ENCODE data around the gene FOLR1. TPM values are rescaled to one million over a fixed set of nuclear protein-coding genes. Genes with fewer than 3 reads are reported as not detected.

Gene FOLR1
- total and polyA plus RNA-seq, 9 of the 15 experiments (the other 6 are each of a cell fraction or from before 2014, with no cell fraction given), result 0.22 to 2.3 (median 1.0) TPM

GRCh38 chr11:72239313-72239848, 47.4 kb downstream of the FOLR1 start:
- Histone ChIP-seq H2AFZ (ENCODE audit: low read depth, low read length) (no peak overlapping the region), H3K36me3 (ENCODE audit: control insufficient read depth, insufficient read depth, low read length) (peaks cover 43% of the 10 kb centered on the region), H3K27me3 (ENCODE audit: control insufficient read depth in 2 of 2, insufficient read depth in 2 of 2, low read length in 2 of 2) (peaks cover 2% of the 10 kb centered on the region in 2 experiments; a peak in 3 of 5 replicates), H3K4me1 (replicated peaks in 1 of 2; ENCODE audit: control insufficient read depth in 2 of 2, insufficient read depth in 2 of 2, low read length in 2 of 2) (peaks cover 0 to 31% of the 10 kb centered on the region in 2 experiments; a peak in 2 of 5 replicates), H3K4me3 (no peak overlapping the region), H4K20me1 (replicated peaks; ENCODE audit: control insufficient read depth, insufficient read depth, low read length) (no peaks in the 10 kb centered on the region), H3K79me2 (ENCODE audit: control insufficient read depth, insufficient read depth, low read length) (no peaks in the 10 kb centered on the region), H3K9me1 (ENCODE audit: control insufficient read depth, insufficient read depth, low read length) (no peaks in the 10 kb centered on the region), H3K27ac (ENCODE audit: extremely low read depth, low read depth, low read length) (no peak overlapping the region), H3K9me3 (replicated peaks; ENCODE audit: control insufficient read depth, insufficient read depth, low read depth, low read length) (no peaks in the 10 kb centered on the region), H3K4me2 (ENCODE audit: insufficient read depth, low read length) (no peak overlapping the region), H3K9ac (ENCODE audit: insufficient read depth in 1 of 2, low read depth in 2 of 2, low read length in 2 of 2) (no peak overlapping the region)
- no TSS peak for BruUV-seq (replicated peaks)
- 65% methylated on average over 11 of the region's 25 CpGs for WGBS (ENCODE audit: insufficient coverage, low coverage, missing lambda C conversion rate)
- FAIRE-seq (no peak), ATAC-seq (no peak; the same call in 2 of the 3 replicates), DNase-seq (ENCODE audit: extremely low read depth in 1 of 4, low spot score in 3 of 4) (no peak)
- intact Hi-C loops (cut with micrococcal nuclease) (loop anchor here (5.0 kb wide), 2 partner anchors 57 to 193 kb away; partner anchors contain the start of gene CLPB), in situ Hi-C loops (cut with MboI) (no loop called here)
- ChIA-PET CTCF (ENCODE audit: low intra/inter-chr PET ratio) (interaction anchor here (1.1 kb wide), 1 partner anchor 214 kb away, joined by 3 read pairs; no protein-coding TSS in a partner anchor), POLR2A (interaction anchor here (0.6 kb wide), 2 partner anchors 9 to 50 kb away, joined by 3 to 4 read pairs; no protein-coding TSS in a partner anchor)
- TF ChIP-seq POLR2A (conservative IDR thresholded peaks at IDR 0.05) (peak; percentile 59), ERF (CRISPR knock-in tag; IDR thresholded peaks at IDR 0.05) (no peak), CCNT2 (IDR thresholded peaks at IDR 0.05; ENCODE audit: borderline replicate concordance, extremely low read depth, insufficient read length, low read depth, low read length) (peak; percentile 34), POLR2AphosphoS2 (IDR thresholded peaks at IDR 0.05; ENCODE audit: low read length) (peak; percentile 95), MYNN (IDR thresholded peaks at IDR 0.05) (0 out of 2 replicates have a peak, but pooled peaks have one; percentile 28), MYNN (CRISPR knock-in tag; IDR thresholded peaks at IDR 0.05) (no peak), E2F8 (IDR thresholded peaks at IDR 0.05; ENCODE audit: low read depth, partially characterized antibody) (peak; percentile 39), MYC (IDR thresholded peaks at IDR 0.05; ENCODE audit: low read depth, low read length) (no peak), MYC (CRISPR knock-in tag; IDR thresholded peaks at IDR 0.05; ENCODE audit: borderline replicate concordance, low read depth) (0 out of 2 replicates have a peak, but pooled peaks have one; percentile 26), PHB2 (IDR thresholded peaks at IDR 0.05; ENCODE audit: low read depth) (no peak), ZZZ3 (IDR thresholded peaks at IDR 0.05) (no peak), ZNF23 (CRISPR knock-in tag; IDR thresholded peaks at IDR 0.05) (no peak), SUPT5H (IDR thresholded peaks at IDR 0.05) (peak; percentile 56), POLR2G (IDR thresholded peaks at IDR 0.05; ENCODE audit: low read depth, low read length) (peak; percentile 59; the same call in 1 of the 2 replicates), POLR2B (IDR thresholded peaks at IDR 0.05; ENCODE audit: low read depth, partially characterized antibody) (peak; percentile 44)

Data from K562 (cell line).